Measurements from ENCODE around the gene MPIG6B. TPM values are rescaled to one million over a fixed set of nuclear protein-coding genes. Genes with fewer than 3 reads are reported as not detected.

Gene MPIG6B
- total RNA-seq = under 1 TPM; 0.10 to 0.37 (median 0.22) TPM
- polyA plus RNA-seq = under 1 TPM in 1 of 3 donors, not detected in 2; 0.04 TPM
- long read RNA-seq, donor 1 = 0 reads
- long read RNA-seq, donor 2 = 0 reads

GRCh38 chr6:31723245-31723979, at the start of gene MPIG6B:
Gene MPIG6B (plus strand): TSS chr6:31723373. CDS start chr6:31723384, 11 bp downstream.
- Histone ChIP-seq H3K4me1 (no peaks in the 10 kb centered on the region), H3K36me3 (ENCODE audit: insufficient read depth in 1 of 2, low read depth in 1 of 2) (peaks cover 0 to 16% of the 10 kb centered on the region in 2 donors), H3K4me3 (no peak within 1 kb of the TSS), H3K27me3 (ENCODE audit: insufficient read depth in 3 of 3, low read length in 2 of 3) (no peaks in the 10 kb centered on the region), H3K9me3 (no peaks in the 10 kb centered on the region), H3K27ac (no peak within 1 kb of the TSS)
- 67 to 72% (median 69%) methylated on average over 44 to 46 of the region's 46 CpGs for WGBS, 3 donors
- TF ChIP-seq CTCF (IDR thresholded peaks at IDR 0.05) = no peak
- ATAC-seq = no peak
- intact Hi-C loops (cut with DNase I) = no loop called here
- no peak for DNase-seq

GRCh38 chr6:31676322-31676903, 46.8 kb upstream of the MPIG6B start:
- intact Hi-C loops (cut with DNase I) = no loop called here
- peaks cover 8% of the 10 kb centered on the region for H3K4me1 ChIP-seq
- peaks cover 0 to 34% of the 10 kb centered on the region in 2 donors for H3K36me3 ChIP-seq (ENCODE audit: insufficient read depth in 1 of 2, low read depth in 1 of 2)
- no peak overlapping the region for H3K27ac ChIP-seq
- H3K4me3 ChIP-seq = no peak overlapping the region
- DNase-seq (no peak), ATAC-seq (no peak)
- no peaks in the 10 kb centered on the region for H3K9me3 ChIP-seq
- H3K27me3 ChIP-seq (ENCODE audit: insufficient read depth in 3 of 3, low read length in 2 of 3) = no peaks in the 10 kb centered on the region
- 72 to 95% (median 81%) methylated on average over 4 of the region's 4 CpGs for WGBS, 3 donors
- TF ChIP-seq CTCF (IDR thresholded peaks at IDR 0.05) = no peak

- no peak for TF ChIP-seq CTCF (IDR thresholded peaks at IDR 0.05)
- intact Hi-C loops (cut with DNase I) = no loop called here
- Histone ChIP-seq H3K36me3 (ENCODE audit: insufficient read depth in 1 of 2, low read depth in 1 of 2) (peaks cover 0 to 29% of the 10 kb centered on the region in 2 donors), H3K4me1 (peaks cover 8% of the 10 kb centered on the region), H3K4me3 (no peak overlapping the region), H3K9me3 (no peaks in the 10 kb centered on the region), H3K27ac (no peak overlapping the region), H3K27me3 (ENCODE audit: insufficient read depth in 3 of 3, low read length in 2 of 3) (no peaks in the 10 kb centered on the region)
- 55 to 69% (median 64%) methylated on average over 6 of the region's 6 CpGs for WGBS, 3 donors
- DNase-seq = no peak
- no peak for ATAC-seq
These were observed 46.3 kb upstream of the MPIG6B start for GRCh38 chr6:31676904-31677303.

GRCh38 chr6:31677955-31678354, 45.2 kb upstream of the MPIG6B start:
- H3K9me3 ChIP-seq = no peaks in the 10 kb centered on the region
- no peaks in the 10 kb centered on the region for H3K27me3 ChIP-seq (ENCODE audit: insufficient read depth in 3 of 3, low read length in 2 of 3)
- ATAC-seq (no peak), DNase-seq (no peak)
- peaks cover 8% of the 10 kb centered on the region for H3K4me1 ChIP-seq
- no peak overlapping the region for H3K27ac ChIP-seq
- H3K4me3 ChIP-seq = no peak overlapping the region
- intact Hi-C loops (cut with DNase I) = no loop called here
- no peak for TF ChIP-seq CTCF (IDR thresholded peaks at IDR 0.05)
- 54 to 68% (median 57%) methylated on average over 8 of the region's 8 CpGs for WGBS, 3 donors
- H3K36me3 ChIP-seq (ENCODE audit: insufficient read depth in 1 of 2, low read depth in 1 of 2) = peaks cover 0 to 18% of the 10 kb centered on the region in 2 donors
